HG02943 (cell line): ENCODE results near the gene HNF4A.

Source experiments
- ATAC-seq: cut with Tn5 transposase; IDR thresholded peaks from one replicate; pipeline ENCODE4 v1.9.1; 2021; ENCODE audit warnings: mild to moderate bottlenecking, low read depth, moderate library complexity; ENCODE audit not compliant: unreplicated experiment

HNF4A gene

DNA sequence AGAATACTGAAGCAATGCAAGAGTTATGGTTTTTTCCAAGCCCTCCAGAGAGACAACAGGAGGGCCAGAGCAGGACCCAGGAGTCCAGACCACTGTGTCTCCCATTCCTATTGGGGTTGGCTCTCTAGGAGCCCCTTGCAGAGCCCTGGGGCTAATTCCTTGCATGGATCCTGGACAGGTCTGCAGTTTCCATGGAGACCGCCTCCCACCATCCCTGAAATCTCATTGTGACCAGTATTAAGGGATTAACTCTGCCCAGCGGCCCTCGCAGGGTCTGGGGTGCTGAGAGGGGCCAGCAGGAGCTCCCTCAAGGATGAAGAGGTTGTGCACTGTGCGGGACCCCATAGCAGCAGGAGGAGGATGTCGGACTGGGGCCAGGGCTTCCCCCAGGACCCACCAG, 34.8 kb downstream of the HNF4A start:
- ATAC-seq, result no peak

DNA sequence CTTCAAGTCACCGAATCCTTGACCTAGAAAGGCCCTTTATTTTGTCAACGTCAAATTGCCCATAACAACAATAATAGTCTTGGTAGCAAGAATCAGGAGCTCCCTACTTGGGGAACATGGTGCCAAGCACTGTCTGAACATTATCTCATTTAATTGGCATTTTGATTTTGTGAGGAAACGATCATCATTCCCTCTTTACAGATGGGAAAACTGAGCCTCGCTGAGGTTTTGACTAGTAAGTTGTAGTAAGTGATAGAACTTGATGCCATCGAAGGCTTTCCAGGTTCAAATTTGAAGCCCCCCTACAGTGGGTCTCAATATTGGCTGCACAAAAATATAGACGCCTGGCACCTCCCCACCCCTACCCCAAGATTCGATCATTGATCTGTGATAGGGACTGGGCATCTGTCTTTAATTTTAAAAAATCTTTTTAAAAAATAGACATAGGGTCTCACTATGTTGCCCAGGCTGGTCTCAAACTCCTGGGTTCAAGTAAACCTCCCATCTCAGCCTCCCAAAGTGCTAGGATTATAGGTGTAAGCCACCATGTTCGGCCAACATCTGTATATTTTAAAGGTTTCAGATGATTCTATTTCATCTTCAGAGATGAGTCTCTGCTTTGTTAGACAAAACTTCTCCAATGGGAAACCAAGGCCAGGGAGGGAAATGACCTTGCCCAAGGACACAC, 36.7 kb downstream of the HNF4A start:
- ATAC-seq, result no peak

DNA sequence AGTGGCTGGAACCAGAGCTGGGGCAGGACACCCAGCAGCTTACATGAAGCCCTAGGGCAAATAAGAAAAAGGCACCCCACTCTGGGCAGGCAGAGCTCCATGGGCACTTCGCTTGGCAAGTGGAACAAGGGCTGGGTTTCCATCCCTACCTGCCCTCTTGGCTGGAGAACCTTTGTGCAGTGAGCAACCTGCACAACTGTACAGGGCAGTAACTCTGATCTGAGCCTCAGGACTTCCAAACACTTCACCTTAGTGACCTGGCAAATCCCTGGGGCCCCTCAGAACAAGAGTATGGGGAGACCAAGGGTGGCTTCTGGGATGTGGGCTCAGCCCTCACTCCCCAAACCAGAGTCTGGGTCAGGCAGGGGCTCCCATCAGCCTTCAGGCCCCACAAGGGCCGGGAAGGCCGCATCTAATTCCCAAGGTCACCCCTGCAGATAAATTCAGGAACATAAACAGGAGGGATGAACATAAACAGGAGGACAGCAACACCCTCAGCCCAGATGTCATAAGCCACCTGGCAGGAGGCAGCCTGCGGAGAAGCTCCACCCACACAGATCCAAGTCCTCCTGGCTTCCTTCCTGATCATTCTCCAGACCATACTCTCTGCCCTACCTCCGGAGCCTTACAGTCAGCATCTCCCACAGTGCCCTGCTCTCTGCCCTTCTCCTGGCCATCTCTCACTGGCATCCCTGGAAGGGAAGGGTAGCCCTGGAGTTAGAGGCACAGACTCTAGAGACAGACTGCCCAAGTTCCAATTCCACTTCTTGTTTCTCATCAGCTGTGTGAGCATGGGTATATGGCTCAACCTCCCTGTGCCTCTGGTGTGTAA, 37.5 kb downstream of the HNF4A start:
- ATAC-seq, result no peak

DNA sequence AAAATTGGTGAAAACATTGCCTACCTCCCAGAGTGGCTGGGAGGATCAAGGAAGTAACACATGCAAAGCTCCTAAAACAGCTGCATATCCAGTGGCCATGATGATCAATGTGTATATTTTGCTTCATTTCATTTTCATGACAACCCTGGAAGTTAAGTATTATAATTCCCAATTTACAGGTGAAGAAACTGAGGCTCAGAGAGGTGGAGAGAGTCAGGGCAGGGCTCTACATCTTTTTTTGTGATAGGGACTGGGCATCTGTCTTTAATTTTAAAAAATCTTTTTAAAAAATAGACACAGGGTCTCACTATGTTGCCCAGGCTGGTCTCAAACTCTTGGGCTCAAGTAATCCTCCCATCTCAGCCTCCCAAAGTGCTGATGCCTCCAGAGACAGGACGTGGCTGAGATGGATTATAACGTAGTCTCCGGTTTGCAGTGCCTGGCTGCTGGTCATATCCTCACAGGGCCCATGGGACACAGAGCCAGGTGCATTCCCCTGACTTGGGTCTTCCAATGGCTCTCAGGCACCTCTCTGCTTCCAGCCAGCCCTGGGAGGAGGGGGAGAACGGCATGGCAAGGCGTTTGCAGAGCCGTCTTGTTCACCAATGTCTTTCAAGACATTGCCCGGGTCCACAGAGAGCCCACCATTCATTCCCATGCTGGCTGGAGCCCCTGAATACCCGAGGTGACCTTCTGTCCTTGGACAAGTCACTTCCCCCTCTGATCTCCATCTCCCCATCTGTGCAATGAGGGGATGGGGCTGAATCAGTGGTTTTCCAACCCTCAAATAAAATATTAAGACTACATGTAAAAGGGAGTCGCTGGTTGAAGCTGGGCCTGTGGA, 38.3 kb downstream of the HNF4A start:
- no peak for ATAC-seq

DNA sequence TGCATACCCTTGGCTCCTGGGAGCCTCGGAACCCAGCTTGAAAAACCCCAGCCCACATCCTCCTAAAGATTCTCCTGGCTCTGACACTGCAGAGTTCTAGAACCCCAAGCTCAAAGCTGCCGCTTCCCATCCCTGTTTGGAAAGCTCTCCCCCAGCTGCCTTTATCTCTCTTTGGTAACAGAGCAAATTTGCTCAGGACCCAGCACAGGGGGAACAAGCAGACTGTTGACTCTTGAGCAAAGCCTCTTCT, 38.9 kb downstream of the HNF4A start:
- ATAC-seq, result no peak

DNA sequence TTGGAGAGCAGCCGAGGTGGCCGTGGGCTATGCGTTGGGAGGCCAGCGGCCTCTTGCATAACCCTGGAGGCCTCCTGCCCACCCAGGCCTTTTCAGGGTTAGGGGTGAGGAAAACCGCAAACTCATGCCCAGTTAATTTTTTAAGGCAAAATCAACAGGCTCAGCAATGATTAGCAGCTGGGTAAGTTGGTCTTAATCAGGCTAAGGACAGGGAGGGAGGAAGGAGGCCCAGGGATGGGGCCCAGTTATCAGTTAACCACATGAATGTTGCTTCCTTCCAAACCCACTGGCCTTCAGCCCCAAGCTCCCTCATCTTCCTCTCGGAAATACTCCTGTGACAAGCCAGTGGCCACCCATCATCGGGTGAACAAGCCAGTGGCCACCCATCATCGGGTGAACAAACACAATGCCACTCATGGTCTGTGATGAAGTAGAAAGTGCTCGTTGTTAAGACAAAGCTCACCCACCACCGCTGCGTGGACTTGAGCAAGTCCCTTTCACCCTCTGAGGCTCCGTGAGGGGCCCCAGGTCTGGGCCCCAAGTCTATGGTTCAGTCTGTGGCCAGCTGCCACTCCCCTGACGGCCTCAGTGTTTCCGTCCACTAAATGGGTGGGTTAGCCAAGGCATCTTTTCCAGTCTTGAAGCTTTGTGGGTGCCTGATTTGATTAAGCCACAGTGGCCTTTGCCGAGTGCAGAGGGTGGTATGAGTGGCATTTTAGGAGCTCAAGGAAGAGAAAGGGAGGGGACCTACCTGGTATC, 39.4 kb downstream of the HNF4A start:
- no peak for ATAC-seq

DNA sequence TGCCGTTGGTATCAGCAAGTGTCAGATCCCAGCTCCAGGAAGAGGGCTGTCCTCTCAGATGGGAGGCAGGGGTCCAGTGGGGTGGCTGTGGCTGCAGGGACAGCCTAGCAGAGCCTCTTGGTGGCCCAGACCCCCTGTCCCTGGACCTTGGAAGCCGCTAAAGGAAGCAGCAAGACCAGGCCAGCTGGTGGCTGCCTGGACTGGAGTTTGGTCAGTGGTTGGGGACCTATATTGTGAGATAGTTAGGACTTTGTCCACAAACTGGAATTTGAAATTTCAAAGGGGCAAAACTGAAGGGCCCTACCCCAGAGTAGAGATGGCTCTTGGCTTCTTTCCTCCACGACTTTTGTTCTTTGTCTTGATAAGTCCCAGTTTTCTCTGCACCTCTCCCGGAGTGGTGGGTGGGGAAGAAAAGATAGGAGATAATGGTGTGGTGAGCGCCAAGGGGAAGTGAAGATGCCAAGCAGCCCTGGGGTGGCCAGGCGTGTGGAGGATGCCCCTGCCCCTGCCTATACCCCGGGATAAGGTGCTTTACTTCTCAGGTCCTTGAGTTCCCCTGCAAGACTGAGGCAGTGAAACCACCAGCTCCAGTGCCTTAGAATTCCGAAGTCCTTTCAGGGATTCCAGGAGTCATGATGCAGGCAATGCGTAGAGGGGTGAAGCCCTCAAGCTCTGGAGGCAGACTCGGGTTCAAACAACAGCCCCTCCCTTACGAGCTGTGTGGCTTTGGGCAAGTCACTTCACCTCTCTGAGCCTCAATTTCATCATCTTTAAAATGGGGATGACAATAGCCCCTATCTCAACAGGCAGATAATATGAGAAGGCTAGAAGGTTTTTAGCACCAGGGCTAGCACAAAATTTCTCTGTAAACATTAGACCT, 40.2 kb downstream of the HNF4A start:
- ATAC-seq, result no peak

DNA sequence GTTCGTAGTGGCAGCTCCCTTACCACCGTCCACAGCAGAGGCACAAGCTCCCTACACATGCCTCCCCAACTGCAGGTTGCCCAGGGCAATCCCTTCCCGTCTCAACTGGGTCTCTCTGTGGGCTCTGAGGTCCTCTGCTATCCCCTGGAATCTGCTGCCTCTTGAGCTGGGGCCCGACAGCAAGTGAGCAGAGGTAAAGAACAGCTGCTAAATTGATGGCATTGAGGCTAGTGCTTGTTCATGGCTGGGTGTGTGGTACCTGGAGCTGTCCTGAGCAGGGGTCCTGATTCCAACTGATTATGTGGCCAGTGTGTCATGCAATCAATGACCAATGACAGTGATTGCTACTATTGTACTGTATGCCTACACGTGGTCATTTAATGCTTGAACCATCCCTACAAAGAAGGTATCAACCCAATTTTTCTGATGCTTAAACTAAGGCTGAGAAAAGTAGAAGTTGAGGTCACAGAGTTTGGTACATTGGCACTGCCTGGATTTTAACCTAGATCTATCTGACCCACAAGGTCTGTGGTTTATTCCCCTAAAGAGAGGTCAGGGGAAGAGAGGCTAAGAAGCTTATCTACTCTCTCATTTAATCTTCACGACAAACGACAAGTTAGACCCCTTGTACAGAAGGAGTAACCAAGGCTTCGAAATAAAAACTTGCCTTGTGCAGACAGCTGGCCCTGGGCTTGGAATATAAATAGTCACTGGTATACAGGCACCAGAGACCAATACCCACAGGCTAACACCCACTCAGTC, 41.1 kb downstream of the HNF4A start:
- ATAC-seq, result no peak

DNA sequence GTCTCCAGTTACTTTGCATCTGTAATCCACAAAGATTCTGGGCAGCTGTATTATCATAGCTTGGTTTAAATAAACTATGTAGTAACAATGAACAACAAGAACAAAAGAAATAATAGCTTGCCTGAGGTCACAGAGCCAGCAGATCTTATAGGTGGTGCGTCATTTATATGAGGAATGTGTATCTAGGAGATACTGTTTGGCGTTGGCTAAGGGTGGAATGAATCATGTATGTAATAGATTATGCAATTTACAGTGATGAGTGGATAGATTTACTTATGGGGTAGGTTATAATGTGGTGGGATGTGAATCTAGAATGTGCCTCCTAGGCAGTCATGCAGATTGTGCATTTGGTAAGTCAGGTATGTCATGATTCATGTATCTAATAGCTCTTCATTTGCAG, 42.8 kb downstream of the HNF4A start:
- no peak for ATAC-seq

DNA sequence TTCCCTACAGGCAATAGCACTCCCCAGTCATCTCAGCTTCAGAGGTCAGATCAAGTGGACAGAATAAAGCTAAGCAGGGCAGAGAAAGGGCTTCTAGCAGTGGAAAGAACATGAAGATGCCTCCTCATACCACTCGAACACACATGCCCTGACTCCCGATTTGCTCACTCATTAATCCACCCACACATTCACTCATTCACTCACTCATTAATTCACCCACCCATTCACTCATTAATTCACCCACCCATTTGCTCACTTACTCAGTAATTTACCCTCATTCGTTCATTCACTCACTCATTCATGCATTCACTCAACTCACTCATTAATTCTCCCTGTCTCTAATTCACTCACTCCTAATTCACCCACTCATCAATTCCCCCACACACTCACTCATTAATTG, 43.9 kb downstream of the HNF4A start:
- ATAC-seq, result no peak

DNA sequence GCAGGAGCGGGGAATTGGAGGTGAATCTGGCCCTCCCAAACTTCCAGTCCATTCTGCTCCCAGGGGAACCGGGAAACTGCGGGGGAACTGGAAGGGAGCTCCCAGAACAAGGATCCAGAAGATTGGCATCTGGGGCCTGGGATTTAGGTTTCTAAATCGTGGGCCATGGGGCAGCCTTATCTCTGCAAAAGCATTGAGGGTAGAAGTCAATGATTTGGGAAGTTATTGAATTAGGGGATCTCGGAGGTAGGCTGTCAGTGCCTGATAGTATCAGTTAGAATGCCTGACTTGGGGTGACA, 45.1 kb downstream of the HNF4A start:
- no peak for ATAC-seq

DNA sequence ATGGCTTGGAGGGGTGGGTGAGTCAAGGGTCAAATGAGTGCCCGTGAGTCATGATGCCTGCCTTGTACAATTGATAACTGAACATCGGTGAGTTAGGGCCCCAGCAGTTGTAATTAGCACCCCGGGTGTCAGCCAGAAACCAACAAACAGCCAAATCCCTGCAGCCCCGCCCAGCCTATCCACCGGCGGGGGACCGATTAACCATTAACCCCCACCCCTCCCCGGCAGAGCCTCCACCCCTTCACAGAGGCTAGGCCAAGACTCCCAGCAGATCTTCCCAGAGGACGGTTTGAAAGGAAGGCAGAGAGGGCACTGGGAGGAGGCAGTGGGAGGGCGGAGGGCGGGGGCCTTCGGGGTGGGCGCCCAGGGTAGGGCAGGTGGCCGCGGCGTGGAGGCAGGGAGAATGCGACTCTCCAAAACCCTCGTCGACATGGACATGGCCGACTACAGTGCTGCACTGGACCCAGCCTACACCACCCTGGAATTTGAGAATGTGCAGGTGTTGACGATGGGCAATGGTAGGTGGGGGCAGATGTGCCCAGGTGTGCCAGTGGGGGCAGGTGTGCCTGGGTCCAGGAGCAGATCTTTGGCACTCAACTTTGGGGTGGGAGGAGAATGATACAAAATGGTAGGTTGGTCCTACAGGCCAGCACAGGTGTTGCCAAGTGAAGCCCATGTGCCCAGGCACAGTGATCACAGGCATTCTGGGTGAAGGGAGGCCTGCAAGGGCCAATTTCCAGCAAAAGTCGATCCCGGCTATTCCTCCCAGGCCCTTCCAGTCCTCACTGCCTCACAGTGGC, 45.7 kb downstream of the HNF4A start:
- ATAC-seq, result no peak

DNA sequence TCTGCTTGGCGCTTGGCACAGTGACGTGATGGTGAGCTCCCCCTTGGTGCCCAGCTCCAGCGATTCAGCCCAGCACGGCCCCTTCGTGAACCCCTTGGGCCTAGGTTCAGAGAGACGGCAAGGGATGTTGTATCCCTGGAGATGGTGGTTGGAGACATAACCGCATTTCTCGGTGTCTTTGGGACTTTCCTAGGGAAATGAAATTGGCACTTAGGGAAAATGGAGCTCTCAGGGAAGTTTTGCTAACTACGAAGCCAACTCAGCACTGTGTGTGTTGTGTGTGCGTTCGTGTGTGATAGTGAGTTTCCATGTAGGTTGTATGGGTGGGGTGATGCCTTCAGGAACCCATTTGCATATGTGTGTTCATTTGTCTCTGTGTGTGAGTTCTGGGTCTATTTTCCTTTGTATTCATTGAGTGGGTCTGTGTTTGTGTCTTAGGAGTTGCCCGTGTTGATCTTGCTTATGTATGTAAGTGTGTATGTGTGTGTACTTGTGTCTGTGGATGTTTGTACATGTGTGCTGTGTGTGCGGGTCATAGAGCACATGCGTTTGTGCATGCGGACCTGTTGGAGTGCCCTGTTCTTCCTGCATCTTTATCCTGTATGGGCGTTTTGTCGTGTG, 46.4 kb downstream of the HNF4A start:
- ATAC-seq, result no peak

DNA sequence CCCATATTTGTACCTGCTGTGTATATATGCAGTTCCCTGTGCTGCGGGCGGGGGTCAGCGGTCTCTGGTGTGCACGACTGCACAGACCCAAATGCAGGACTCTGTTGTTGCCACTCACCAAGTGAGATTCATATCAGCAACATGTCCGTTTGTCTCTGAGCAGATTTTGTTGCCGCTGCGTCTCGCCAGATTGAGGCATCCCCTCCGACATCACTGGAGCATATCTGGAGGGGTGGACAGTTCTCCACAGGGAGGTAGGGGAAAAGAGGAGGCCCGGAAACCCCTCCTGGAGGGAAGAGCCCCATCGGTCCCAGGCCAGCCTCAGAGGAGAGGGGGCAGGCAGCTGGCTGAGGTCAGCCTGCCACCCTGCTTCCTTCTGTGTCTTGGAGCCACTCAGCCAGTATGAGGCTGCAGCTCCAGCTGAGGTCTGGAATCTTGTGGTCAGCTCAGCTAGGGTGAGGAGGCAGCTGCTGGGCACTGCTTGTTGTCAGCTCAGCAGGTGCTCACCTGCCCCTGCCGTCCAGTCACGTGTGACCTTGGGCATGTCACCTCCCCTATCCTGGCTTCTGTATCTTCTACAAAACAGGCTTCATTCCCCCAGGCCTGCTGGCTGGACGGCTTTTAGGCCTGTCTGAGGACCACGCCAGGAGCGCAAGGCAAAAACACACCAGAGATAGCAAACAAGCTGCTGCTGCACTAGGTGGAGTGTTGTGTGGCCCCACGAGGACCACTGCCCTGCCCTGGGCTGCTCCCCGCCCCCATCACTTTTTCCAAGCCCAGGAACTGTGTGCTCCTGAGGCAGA, 47.1 kb downstream of the HNF4A start:
- ATAC-seq, result no peak

DNA sequence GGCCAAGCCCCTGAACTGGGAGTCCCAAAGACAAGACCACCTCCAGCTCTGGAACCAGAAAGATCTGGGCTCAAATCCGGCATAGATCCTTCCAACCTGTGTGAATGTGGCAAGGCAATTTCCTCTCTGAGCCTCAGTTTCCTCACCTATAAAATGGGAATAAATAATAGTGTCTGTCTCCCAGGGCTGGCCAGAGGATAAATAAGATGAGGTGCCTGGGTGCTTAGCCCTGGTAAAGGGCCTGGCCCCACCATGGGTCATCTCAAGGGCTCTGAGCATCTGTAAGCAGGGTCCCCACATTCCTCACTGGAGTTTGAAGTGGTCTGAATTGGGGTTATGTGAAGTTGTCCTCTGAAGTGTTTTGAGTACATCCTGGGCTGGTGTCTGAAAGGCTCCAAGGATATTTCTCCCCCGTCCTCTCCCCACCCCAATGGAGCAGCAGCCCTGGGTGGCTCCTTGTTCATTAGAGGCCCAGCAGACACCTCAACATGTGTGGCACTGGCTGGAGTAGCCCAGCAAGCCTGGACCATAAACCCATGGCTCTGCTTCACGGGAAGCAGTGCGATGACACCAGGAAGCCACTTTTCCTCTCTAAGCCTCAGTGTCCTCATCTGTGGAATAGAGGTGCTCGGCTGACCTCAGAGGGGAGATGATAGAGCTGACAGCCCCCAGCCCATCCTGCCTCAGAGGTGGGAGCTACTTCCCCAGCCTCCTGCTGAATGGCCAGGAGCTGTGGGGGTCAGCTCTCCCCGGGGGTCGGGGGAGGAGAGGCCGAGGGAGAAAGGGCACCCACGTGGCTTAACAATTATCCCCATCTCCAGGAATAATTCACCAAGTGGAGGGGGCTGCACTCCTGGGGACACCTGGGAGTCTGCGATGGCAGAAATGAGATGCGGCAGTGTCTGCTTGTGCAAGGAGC, 48.0 kb downstream of the HNF4A start:
- ATAC-seq, result no peak
